Tibial artery (tissue), 4 donors: Measurements from ENCODE around the gene STAT4.

Source experiments
- DNase-seq, 2 donors: peaks; one replicate each; pipeline ENCODE4 v3.0.0-alpha.2; 2019
- H3K27ac ChIP-seq, 2 donors: fragments of 200-600 bp; sonication (generic) in 1 of 2; 1 replicate in 1 of 2; 2 replicates in 1 of 2; pipeline ENCODE4 v1.5.1; 2018 to 2019; ENCODE audit warnings: mild to moderate bottlenecking in 1 of 2
- H3K27me3 ChIP-seq, 2 donors: fragments of 200-600 bp; sonication (generic) in 1 of 2; one replicate each; pipeline versions ENCODE4 v1.5.1 to v1.6.0; 2016 to 2019
- H3K36me3 ChIP-seq, 3 donors: fragments of 200-600 bp; sonication (generic) in 2 of 3; one replicate each; pipeline ENCODE4 v1.5.1; 2016 to 2019; ENCODE audit warnings: mild to moderate bottlenecking in 2 of 3
- H3K4me1 ChIP-seq, 4 donors: fragments of 200-600 bp; sonication (generic) in 2 of 4; 1 replicate in 3 of 4; 2 replicates in 1 of 4; pipeline ENCODE4 v1.5.1; 2016 to 2019
- H3K4me3 ChIP-seq, 2 donors: fragments of 200-600 bp; sonication (generic) in 1 of 2; 1 replicate in 1 of 2; 2 replicates in 1 of 2; pipeline ENCODE4 v1.5.1; 2018 to 2019; ENCODE audit warnings: mild to moderate bottlenecking in 2 of 2
- H3K9me3 ChIP-seq, 3 donors: fragments of 200-600 bp; sonication (generic) in 1 of 3; one replicate each; pipeline ENCODE4 v1.5.1; 2016 to 2019
- CTCF ChIP-seq, 2 experiments: fragments of 200-600 bp in 1 of 2; fragments of 450-650 bp in 1 of 2; IDR thresholded peaks; one replicate each; pipeline ENCODE4 v1.5.1; 2017 to 2019; ENCODE audit warnings: antibody characterized with exemption in 2 of 2, mild to moderate bottlenecking in 1 of 2, moderate library complexity in 1 of 2
- intact Hi-C: fragments of 100-400 bp; cut with DNase I; formaldehyde crosslinking; loops from one replicate; pipeline ENCODE4 v1.15.0; 2023; ENCODE audit warnings: low total_unique reads

The STAT4 gene

GRCh38 chr2:191066919-191067233 is 83.9 kb downstream of the STAT4 start:
- Histone ChIP-seq H3K9me3 (no peaks in the 10 kb centered on the region), H3K27me3 (no peaks in the 10 kb centered on the region), H3K4me3 (no peak overlapping the region), H3K36me3 (no peaks in the 10 kb centered on the region), H3K4me1 (peaks cover 0 to 4% (median 0%) of the 10 kb centered on the region in 4 donors), H3K27ac (no peak overlapping the region)
- DNase-seq, result no peak
- no peak for TF ChIP-seq CTCF (IDR thresholded peaks at IDR 0.05)
- intact Hi-C loops, result no loop called here

DNA sequence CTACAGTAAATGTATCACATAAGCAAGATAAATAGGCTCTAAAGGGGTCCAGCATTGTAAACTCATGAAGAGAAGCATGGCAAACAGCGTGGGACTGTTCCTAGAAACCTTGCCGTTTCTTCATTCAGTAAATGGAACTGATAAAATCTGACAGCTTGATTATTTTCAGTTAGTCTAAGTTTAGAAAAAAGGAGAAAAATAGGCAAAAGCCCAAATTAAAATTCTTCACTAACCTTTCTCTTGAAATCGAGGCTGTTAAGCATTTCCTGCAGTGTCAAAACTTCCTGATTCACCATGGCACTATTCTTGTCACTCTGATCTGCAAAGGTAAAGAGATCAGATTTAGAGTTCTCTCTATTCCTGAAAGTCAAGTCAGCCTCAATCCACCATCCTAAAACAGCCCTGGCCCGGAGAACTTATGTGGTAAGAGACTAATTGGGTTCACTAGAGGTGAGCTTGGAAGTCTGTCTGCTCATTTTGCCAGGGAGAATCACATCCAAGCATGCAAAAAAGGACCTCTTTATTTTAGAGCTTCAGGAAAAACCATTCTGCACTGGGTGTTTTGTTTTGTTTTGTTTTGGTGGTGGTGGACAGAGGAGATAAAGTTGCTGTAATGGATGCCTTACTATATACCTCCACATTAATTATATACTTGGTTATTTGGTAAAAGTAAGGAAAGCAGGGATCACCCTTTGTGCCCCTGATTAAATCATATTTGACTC is 84.4 kb downstream of the STAT4 start:
- intact Hi-C loops, result no loop called here
- Histone ChIP-seq H3K9me3 (no peaks in the 10 kb centered on the region), H3K27me3 (no peaks in the 10 kb centered on the region), H3K27ac (no peak overlapping the region), H3K36me3 (no peaks in the 10 kb centered on the region), H3K4me1 (peaks cover 0 to 4% (median 0%) of the 10 kb centered on the region in 4 donors), H3K4me3 (no peak overlapping the region)
- TF ChIP-seq CTCF (IDR thresholded peaks at IDR 0.05), result no peak
- DNase-seq, result peak in 1 of 2 donors; percentile 31

- H3K27ac ChIP-seq, result no peak overlapping the region
- no peaks in the 10 kb centered on the region for H3K27me3 ChIP-seq
- DNase-seq, result no peak
- peaks cover 0 to 4% (median 0%) of the 10 kb centered on the region in 4 donors for H3K4me1 ChIP-seq
- intact Hi-C loops, result no loop called here
- no peaks in the 10 kb centered on the region for H3K9me3 ChIP-seq
- TF ChIP-seq CTCF (IDR thresholded peaks at IDR 0.05), result no peak
- H3K36me3 ChIP-seq, result no peaks in the 10 kb centered on the region
- no peak overlapping the region for H3K4me3 ChIP-seq
These were observed 85.0 kb downstream of the STAT4 start for GRCh38 chr2:191065785-191066184.

GRCh38 chr2:191064590-191064989 is 86.2 kb downstream of the STAT4 start:
- no peaks in the 10 kb centered on the region for H3K27me3 ChIP-seq
- no peak for TF ChIP-seq CTCF (IDR thresholded peaks at IDR 0.05)
- no peak for DNase-seq
- peaks cover 0 to 4% (median 0%) of the 10 kb centered on the region in 4 donors for H3K4me1 ChIP-seq
- intact Hi-C loops, result no loop called here
- no peak overlapping the region for H3K4me3 ChIP-seq
- H3K27ac ChIP-seq, result no peak overlapping the region
- no peaks in the 10 kb centered on the region for H3K36me3 ChIP-seq
- no peaks in the 10 kb centered on the region for H3K9me3 ChIP-seq

DNA sequence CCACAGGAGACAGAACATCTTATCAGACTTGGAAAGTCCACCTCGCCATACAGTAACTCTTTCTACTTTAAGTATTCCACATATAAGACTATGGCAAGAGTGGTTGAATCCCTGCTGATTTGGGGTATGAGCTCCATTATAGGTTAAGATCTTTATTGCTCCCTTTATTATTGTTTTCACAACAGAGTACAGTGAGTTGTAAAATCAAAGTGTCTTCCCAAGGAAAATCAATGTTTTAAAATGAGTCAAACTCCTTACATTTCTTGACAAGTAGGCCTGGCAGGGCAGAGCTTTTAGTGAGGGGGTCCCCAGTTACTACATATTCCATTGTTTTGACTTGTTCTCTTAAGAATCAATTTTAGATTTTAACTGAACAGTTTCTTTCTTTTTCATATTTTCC is 87.2 kb downstream of the STAT4 start:
- intact Hi-C loops, result no loop called here
- Histone ChIP-seq H3K9me3 (no peaks in the 10 kb centered on the region), H3K4me3 (no peak overlapping the region), H3K36me3 (no peaks in the 10 kb centered on the region), H3K27ac (no peak overlapping the region), H3K4me1 (peaks cover 0 to 4% (median 0%) of the 10 kb centered on the region in 4 donors), H3K27me3 (no peaks in the 10 kb centered on the region)
- no peak for DNase-seq
- no peak for TF ChIP-seq CTCF (IDR thresholded peaks at IDR 0.05)
